Spinal cord (tissue), 10 donors: ENCODE results near the gene MPZ. TPM values are rescaled to one million over a fixed set of nuclear protein-coding genes. Genes with fewer than 3 reads are reported as not detected.
"Not testable (repeated sequence)": the region's sequence is repeated elsewhere in the genome, so short reads cannot be mapped to it uniquely, and the experiment has no call there.

Experiments used
- DNase-seq, 6 donors: peaks; one replicate each; pipeline versions ENCODE4 v3.0.0 to v3.0.0-alpha.2; 2013 to 2015; ENCODE audit warnings: low spot score in 6 of 6, low read depth in 4 of 6
- H3K27ac ChIP-seq: one replicate; pipeline ENCODE4 v1.5.1; 2013; ENCODE audit warnings: low read depth, low read length, control low read depth
- H3K27me3 ChIP-seq: one replicate; pipeline ENCODE4 v1.6.1; 2013; ENCODE audit warnings: low read length; ENCODE audit not compliant: control insufficient read depth, insufficient read depth
- H3K36me3 ChIP-seq: one replicate; pipeline ENCODE4 v1.6.1; 2013; ENCODE audit warnings: low read length; ENCODE audit not compliant: control insufficient read depth, insufficient read depth
- H3K4me1 ChIP-seq: one replicate; pipeline ENCODE4 v1.6.1; 2013; ENCODE audit warnings: low read length; ENCODE audit not compliant: control insufficient read depth, insufficient read depth
- H3K4me3 ChIP-seq: one replicate; pipeline ENCODE4 v1.5.1; 2013; ENCODE audit warnings: low read depth, low read length, control low read depth
- H3K9me3 ChIP-seq: one replicate; pipeline ENCODE4 v1.6.1; 2013; ENCODE audit warnings: low read length; ENCODE audit not compliant: control insufficient read depth, insufficient read depth
- WGBS: methylation state at CpG from one replicate; pipeline ENCODE4 v1.1.5; 2013; ENCODE audit warnings: missing lambda C conversion rate; ENCODE audit not compliant: insufficient coverage; 5-methylcytosine and 5-hydroxymethylcytosine counted together
- polyA plus RNA-seq, 2 donors: library from polyadenylated mRNA; unstranded; fragments of 120-200 nt; gene quantifications; one replicate each; pipeline ENCODE4 v1.2.1, GENCODE V29; 2013; ENCODE audit not compliant: insufficient read length in 2 of 2
- total RNA-seq, 2 donors: library from RNA; depleted of rRNA in 1 of 2; stranded (reverse); fragments of 120-200 nt in 1 of 2; fragments of >200 nt in 1 of 2; gene quantifications; one replicate each; pipeline versions ENCODE4 v1.2.3 to v1.2.4, GENCODE V29; 2013 to 2014
- donor health status: healthy.

Gene MPZ
- total and polyA plus RNA-seq, 4 donors: 79.0 to 1,019 (median 216) TPM

DNA sequence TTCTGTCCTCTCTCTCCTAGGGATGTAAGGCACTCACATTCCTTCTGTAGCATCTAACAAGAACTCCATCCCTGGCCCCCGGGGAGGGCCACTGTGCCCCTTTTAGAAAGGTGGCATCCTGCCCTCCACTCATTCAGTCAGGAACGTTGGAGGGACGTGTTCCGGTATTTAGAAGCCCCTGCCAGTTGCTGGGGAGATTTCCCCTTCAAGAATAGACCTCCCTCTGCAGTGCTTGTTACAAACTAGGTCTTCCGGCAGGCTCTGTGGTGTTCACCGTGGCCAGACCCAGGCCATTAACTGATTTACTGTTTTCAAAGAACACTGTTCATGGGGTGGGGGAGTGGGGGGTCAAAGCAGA is 50.4 kb downstream of the MPZ start:
- no peaks in the 10 kb centered on the region for H3K9me3 ChIP-seq
- peaks cover 13% of the 10 kb centered on the region for H3K4me1 ChIP-seq
- H3K36me3 ChIP-seq: no peaks in the 10 kb centered on the region
- 0% methylated on average over 3 of the region's 6 CpGs for WGBS
- H3K27me3 ChIP-seq: peaks cover 10% of the 10 kb centered on the region
- peak in 2 of 6 donors; percentile 10 to 52 for DNase-seq
- no peak overlapping the region for H3K27ac ChIP-seq
- H3K4me3 ChIP-seq: peak overlapping the region; percentile 56

DNA sequence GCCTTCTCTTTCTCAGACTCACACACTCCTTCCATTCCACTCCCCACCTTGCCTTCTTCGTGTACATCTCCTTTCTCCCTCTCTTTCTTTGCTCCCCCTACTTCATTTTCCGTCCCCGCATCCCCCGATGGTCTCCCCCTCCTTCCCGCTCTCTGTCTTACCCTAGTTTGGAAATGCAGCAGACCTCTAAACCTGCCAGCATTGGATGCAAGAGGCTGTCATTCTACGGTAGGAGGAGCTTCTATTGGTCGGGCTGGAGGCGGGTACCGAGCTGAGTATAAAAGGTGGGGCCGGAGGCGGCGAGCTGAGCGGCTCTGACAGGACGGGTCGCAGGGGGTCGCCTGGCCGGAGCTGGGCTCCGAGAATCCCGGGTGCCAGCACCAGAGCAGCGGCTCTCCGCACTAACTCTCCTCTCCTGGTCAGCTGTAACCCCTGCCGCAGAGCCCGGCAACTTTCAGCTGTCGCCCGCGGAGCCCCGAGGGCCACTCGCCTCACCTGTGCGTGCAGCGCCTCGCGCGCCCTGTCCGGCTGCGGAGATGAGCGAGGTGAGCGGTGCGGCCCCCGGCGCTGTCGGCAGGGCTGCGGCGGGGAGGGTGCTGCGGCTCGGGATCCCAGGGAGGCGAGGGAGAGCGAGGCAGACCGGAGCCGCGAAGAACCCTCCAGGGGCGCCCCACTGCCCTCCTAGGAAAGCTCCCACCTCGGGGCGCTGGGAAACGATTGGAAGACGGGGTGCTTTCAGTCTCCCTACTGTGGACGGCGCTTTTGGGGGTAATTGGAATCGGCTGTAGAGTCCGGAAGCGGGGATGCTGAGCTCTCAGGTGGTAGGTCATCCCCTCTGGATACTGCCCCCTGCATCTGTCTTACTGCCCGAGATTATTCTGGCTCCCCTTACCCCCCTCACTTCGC is 51.1 kb downstream of the MPZ start, which contains the start of gene PCP4L1:
Gene PCP4L1, plus strand, starts transcription at position 307 of the 906 bp plus-strand sequence. Its CDS starts 230 bp downstream, at position 537.
- WGBS: under 1% methylated on average over 55 of the region's 62 CpGs

DNA sequence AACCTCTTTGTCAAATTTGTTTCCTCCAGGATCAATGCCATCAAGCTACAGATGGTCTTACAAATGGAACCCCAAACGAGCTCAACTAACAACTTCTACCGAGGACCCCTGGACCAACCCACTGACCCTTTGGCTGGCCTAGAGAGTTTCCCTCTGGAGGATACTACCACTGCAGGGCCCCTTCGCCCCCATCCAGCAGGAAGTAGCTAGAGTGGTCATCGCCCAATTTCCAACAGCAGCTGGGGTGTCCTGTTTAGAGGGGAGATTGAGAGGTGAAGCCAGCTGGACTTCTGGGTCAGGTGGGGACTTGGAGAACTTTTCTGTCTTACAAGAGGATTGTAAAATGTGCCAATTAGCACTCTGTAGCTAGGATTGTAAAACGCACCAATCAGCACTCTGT is 52.7 kb downstream of the MPZ start:
- not testable (repeated sequence) for H3K9me3 ChIP-seq, H3K27me3 ChIP-seq, H3K4me3 ChIP-seq, DNase-seq, H3K36me3 ChIP-seq, H3K27ac ChIP-seq
- H3K4me1 ChIP-seq: peaks cover 13% of the 10 kb centered on the region
- 95% methylated on average over 4 of the region's 5 CpGs for WGBS

More for the DNA sequence above, 51.1 kb downstream of the MPZ start, which contains the start of gene PCP4L1:
- H3K9me3 ChIP-seq: no peaks in the 10 kb centered on the region
- H3K27me3 ChIP-seq: peaks cover 10% of the 10 kb centered on the region
- no peak within 1 kb of the TSS for H3K27ac ChIP-seq
- H3K4me1 ChIP-seq: peaks cover 13% of the 10 kb centered on the region
- H3K36me3 ChIP-seq: no peaks in the 10 kb centered on the region
- peak; percentile 69 to 98 (median 80) for DNase-seq
- H3K4me3 ChIP-seq: peak within 1 kb of the TSS; percentile 56

DNA sequence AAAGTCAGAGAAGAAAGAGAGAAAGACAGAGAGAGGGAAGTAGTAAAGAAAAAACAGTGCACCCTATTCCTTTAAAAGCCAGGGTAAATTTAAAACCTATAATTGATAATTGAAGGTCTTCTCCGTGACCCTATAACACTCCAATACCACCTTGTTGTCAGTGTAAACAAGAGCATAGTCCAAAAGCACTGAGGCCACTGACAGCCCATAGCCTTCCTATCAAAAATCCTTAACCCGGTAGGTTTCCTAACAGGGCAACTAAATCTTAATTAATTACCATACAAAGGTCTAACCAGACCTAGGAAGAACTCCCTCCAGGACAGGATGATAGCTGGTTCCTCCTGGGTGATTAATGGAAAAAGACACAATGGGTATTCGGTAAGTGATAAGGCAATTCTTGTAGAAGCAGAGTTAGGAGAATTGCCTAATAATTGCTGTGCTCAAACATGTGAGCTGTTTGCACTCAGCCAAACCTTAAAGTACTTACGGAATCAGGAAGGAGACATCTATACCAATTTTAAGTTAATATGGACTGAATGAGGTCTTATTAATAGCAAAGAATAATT is 53.7 kb downstream of the MPZ start:
- not testable (repeated sequence) for H3K36me3 ChIP-seq, H3K9me3 ChIP-seq, H3K27me3 ChIP-seq, H3K4me3 ChIP-seq, H3K27ac ChIP-seq, DNase-seq
- peaks cover 11% of the 10 kb centered on the region for H3K4me1 ChIP-seq
- WGBS: 100% methylated on average over 1 of the region's 4 CpGs

DNA sequence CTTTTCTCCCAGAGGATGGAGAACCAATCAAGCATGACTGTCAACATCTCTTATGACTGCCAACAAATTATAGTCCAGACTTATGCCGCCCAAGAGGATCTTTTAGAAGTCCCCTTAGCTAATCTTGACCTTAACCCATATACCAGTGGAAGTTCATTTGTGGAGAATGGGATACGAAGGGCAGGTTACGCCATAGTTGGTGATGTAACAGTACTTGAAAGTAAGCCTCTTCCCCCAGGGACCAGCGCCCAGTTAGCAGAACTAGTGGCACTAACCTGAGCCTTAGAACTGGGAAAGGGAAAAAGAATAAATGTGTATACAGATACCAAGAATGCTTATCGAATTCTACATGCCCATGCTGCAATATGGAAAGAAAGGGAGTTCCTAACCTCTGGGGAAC is 54.5 kb downstream of the MPZ start:
- no CpG with 5 or more reads among the region's 5 CpGs for WGBS
- H3K27ac ChIP-seq, H3K36me3 ChIP-seq, H3K9me3 ChIP-seq, DNase-seq, H3K27me3 ChIP-seq, H3K4me3 ChIP-seq, H3K4me1 ChIP-seq: not testable (repeated sequence)

Other genes starting within 250 kb of the MPZ start
- gene ARHGAP30, start 240.1 kb downstream of the MPZ start, total RNA-seq: 1 to 10 TPM; 2.1 to 4.2 TPM
- 1 to 10 TPM; 2.6 to 3.1 TPM for gene ARHGAP30, start 240.1 kb downstream of the MPZ start, polyA plus RNA-seq
- under 1 TPM in 1 of 2 donors, not detected in 1; 0.06 TPM for gene NECTIN4, start 220.4 kb downstream of the MPZ start, total RNA-seq
- gene NECTIN4, start 220.4 kb downstream of the MPZ start, polyA plus RNA-seq: under 1 TPM in 1 of 2 donors, not detected in 1; 0.15 TPM
- gene KLHDC9, start 211.6 kb downstream of the MPZ start, total RNA-seq: 10 to 100 TPM; 10.0 to 21.8 TPM
- 10 to 100 TPM; 26.6 to 27.7 TPM for gene KLHDC9, start 211.6 kb downstream of the MPZ start, polyA plus RNA-seq
- 10 to 100 TPM; 30.3 to 42.8 TPM for gene PFDN2, start 191.9 kb downstream of the MPZ start, total RNA-seq
- gene PFDN2, start 191.9 kb downstream of the MPZ start, polyA plus RNA-seq: 100 to 1,000 TPM; 147 to 152 TPM
- 10 to 100 TPM; 22.4 to 48.4 TPM for gene NIT1, start 191.9 kb downstream of the MPZ start, total RNA-seq
- 10 to 100 TPM; 48.6 to 53.7 TPM for gene NIT1, start 191.9 kb downstream of the MPZ start, polyA plus RNA-seq
- gene DEDD, start 177.3 kb downstream of the MPZ start, total RNA-seq: 10 to 100 TPM; 16.3 to 20.2 TPM
- gene DEDD, start 177.3 kb downstream of the MPZ start, polyA plus RNA-seq: 10 to 100 TPM; 55.1 to 61.5 TPM
- 100 to 1,000 TPM in 1 of 2 donors, 10 to 100 TPM in 1; 86.9 to 117 TPM for gene UFC1, start 156.0 kb downstream of the MPZ start, total RNA-seq
- 100 to 1,000 TPM; 165 TPM for gene UFC1, start 156.0 kb downstream of the MPZ start, polyA plus RNA-seq
- gene USP21, start 150.5 kb downstream of the MPZ start, total RNA-seq: 10 to 100 TPM; 11.0 to 17.2 TPM
- 10 to 100 TPM; 51.4 to 52.1 TPM for gene USP21, start 150.5 kb downstream of the MPZ start, polyA plus RNA-seq
- gene PPOX, start 143.5 kb downstream of the MPZ start, total RNA-seq: 10 to 100 TPM; 21.7 to 47.9 TPM
- gene PPOX, start 143.5 kb downstream of the MPZ start, polyA plus RNA-seq: 10 to 100 TPM; 53.0 to 69.6 TPM
- 10 to 100 TPM; 18.8 to 28.5 TPM for gene B4GALT3, start 132.5 kb downstream of the MPZ start, total RNA-seq
- 10 to 100 TPM; 48.4 to 52.5 TPM for gene B4GALT3, start 132.5 kb downstream of the MPZ start, polyA plus RNA-seq
- gene ADAMTS4, start 110.9 kb downstream of the MPZ start, total RNA-seq: 10 to 100 TPM; 17.5 to 30.4 TPM
- gene ADAMTS4, start 110.9 kb downstream of the MPZ start, polyA plus RNA-seq: 10 to 100 TPM; 46.3 to 65.6 TPM
- gene NDUFS2, start 107.6 kb downstream of the MPZ start, total RNA-seq: 100 to 1,000 TPM; 110 to 155 TPM
- 100 to 1,000 TPM; 181 to 196 TPM for gene NDUFS2, start 107.6 kb downstream of the MPZ start, polyA plus RNA-seq
- 10 to 100 TPM; 14.9 to 18.5 TPM for gene FCER1G, start 94.7 kb downstream of the MPZ start, total RNA-seq
- gene FCER1G, start 94.7 kb downstream of the MPZ start, polyA plus RNA-seq: 10 to 100 TPM; 14.5 to 18.7 TPM
- 1 to 10 TPM in 1 of 2 donors, not detected in 1; 5.4 TPM for gene APOA2, start 86.3 kb downstream of the MPZ start, total RNA-seq
- not detected for gene APOA2, start 86.3 kb downstream of the MPZ start, polyA plus RNA-seq
- 10 to 100 TPM; 14.4 to 15.5 TPM for gene TOMM40L, start 83.9 kb downstream of the MPZ start, total RNA-seq
- gene TOMM40L, start 83.9 kb downstream of the MPZ start, polyA plus RNA-seq: 10 to 100 TPM; 23.8 to 24.2 TPM
- not detected for gene NR1I3, start 71.8 kb downstream of the MPZ start, total RNA-seq
- gene NR1I3, start 71.8 kb downstream of the MPZ start, polyA plus RNA-seq: 1 to 10 TPM; 4.2 to 5.9 TPM
- gene PCP4L1, start 51.2 kb downstream of the MPZ start, total RNA-seq: 10 to 100 TPM; 18.6 to 81.2 TPM
- gene PCP4L1, start 51.2 kb downstream of the MPZ start, polyA plus RNA-seq: 100 to 1,000 TPM; 104 to 113 TPM
- gene SDHC, start 4.4 kb upstream of the MPZ start, total RNA-seq: 10 to 100 TPM; 36.8 to 49.0 TPM
- 100 to 1,000 TPM; 173 to 174 TPM for gene SDHC, start 4.4 kb upstream of the MPZ start, polyA plus RNA-seq
- gene CFAP126, start 57.9 kb upstream of the MPZ start, total RNA-seq: 10 to 100 TPM in 1 of 2 donors, 1 to 10 TPM in 1; 2.3 to 36.8 TPM
- 10 to 100 TPM; 20.3 to 39.3 TPM for gene CFAP126, start 57.9 kb upstream of the MPZ start, polyA plus RNA-seq
- gene FCGR2A, start 195.5 kb upstream of the MPZ start, total RNA-seq: 10 to 100 TPM; 11.7 to 53.8 TPM
- 1 to 10 TPM; 7.1 to 9.0 TPM for gene FCGR2A, start 195.5 kb upstream of the MPZ start, polyA plus RNA-seq
- 10 to 100 TPM in 1 of 2 donors, under 1 TPM in 1; 0.77 to 25.8 TPM for gene HSPA6, start 214.6 kb upstream of the MPZ start, total RNA-seq
- 1 to 10 TPM in 1 of 2 donors, under 1 TPM in 1; 0.93 to 1.2 TPM for gene HSPA6, start 214.6 kb upstream of the MPZ start, polyA plus RNA-seq
- 10 to 100 TPM in 1 of 2 donors, 1 to 10 TPM in 1; 5.6 to 30.1 TPM for gene FCGR3A, start 239.8 kb upstream of the MPZ start, total RNA-seq
- gene FCGR3A, start 239.8 kb upstream of the MPZ start, polyA plus RNA-seq: 10 to 100 TPM; 17.1 to 28.9 TPM